ENCODE results near the gene C3orf18. TPM values are rescaled to one million over a fixed set of nuclear protein-coding genes. Genes with fewer than 3 reads are reported as not detected.

Gene C3orf18
- total and polyA plus RNA-seq, 8 donors = 4.9 to 75.0 (median 8.2) TPM; not detected in 1

GRCh38 chr3:50508821-50509220 is 58.7 kb downstream of the C3orf18 start:
- no peak overlapping the region for H3K27ac ChIP-seq
- TF ChIP-seq EP300 (IDR thresholded peaks at IDR 0.05) = no peak
- TF ChIP-seq POLR2A (IDR thresholded peaks at IDR 0.05) = no peak
- no peak for TF ChIP-seq POLR2AphosphoS5 (IDR thresholded peaks at IDR 0.05)
- no peak for TF ChIP-seq CTCF (IDR thresholded peaks at IDR 0.05)
- peaks cover 3 to 4% (median 4%) of the 10 kb centered on the region in 4 donors for H3K4me1 ChIP-seq
- intact Hi-C loops (cut with DNase I; ENCODE audit: low total_unique reads) = no loop called here
- no peaks in the 10 kb centered on the region for H3K9me3 ChIP-seq
- DNase-seq = no peak
- H3K4me3 ChIP-seq = no peak overlapping the region
- H3K27me3 ChIP-seq = peaks cover 0 to 7% (median 0%) of the 10 kb centered on the region in 3 donors
- no peaks in the 10 kb centered on the region for H3K36me3 ChIP-seq
- 67 to 100% (median 67%) methylated on average over 1 of the region's 1 CpG for WGBS, 5 donors

Other genes starting within 250 kb of the C3orf18 start
- 10 to 100 TPM; 11.1 to 96.4 (median 26.8) TPM for gene HYAL2, start 245.0 kb downstream of the C3orf18 start, total RNA-seq
- gene HYAL2, start 245.0 kb downstream of the C3orf18 start, polyA plus RNA-seq = 10 to 100 TPM; 24.7 to 47.6 (median 30.4) TPM
- gene TUSC2, start 239.5 kb downstream of the C3orf18 start, total RNA-seq = 10 to 100 TPM in 3 of 5 donors, 1 to 10 TPM in 1, not detected in 1; 2.3 to 63.4 (median 25.6) TPM
- 10 to 100 TPM; 40.3 to 48.1 (median 46.3) TPM for gene TUSC2, start 239.5 kb downstream of the C3orf18 start, polyA plus RNA-seq
- gene RASSF1, start 226.9 kb downstream of the C3orf18 start, total RNA-seq = 10 to 100 TPM; 16.5 to 33.2 (median 22.6) TPM
- gene RASSF1, start 226.9 kb downstream of the C3orf18 start, polyA plus RNA-seq = 10 to 100 TPM; 27.8 to 37.3 (median 29.6) TPM
- gene ZMYND10, start 222.0 kb downstream of the C3orf18 start, total RNA-seq = 10 to 100 TPM in 1 of 5 donors, under 1 TPM in 3, not detected in 1; 0.87 to 61.4 (median 0.91) TPM
- gene ZMYND10, start 222.0 kb downstream of the C3orf18 start, polyA plus RNA-seq = 1 to 10 TPM in 2 of 3 donors, under 1 TPM in 1; 0.87 to 3.7 (median 1.2) TPM
- 10 to 100 TPM in 3 of 5 donors, 1 to 10 TPM in 2; 4.5 to 75.0 (median 13.0) TPM for gene NPRL2, start 217.0 kb downstream of the C3orf18 start, total RNA-seq
- 10 to 100 TPM; 20.8 to 27.6 (median 27.0) TPM for gene NPRL2, start 217.0 kb downstream of the C3orf18 start, polyA plus RNA-seq
- 10 to 100 TPM in 2 of 5 donors, 1 to 10 TPM in 2, not detected in 1; 6.1 to 16.3 (median 10.3) TPM for gene CYB561D2, start 216.9 kb downstream of the C3orf18 start, total RNA-seq
- 10 to 100 TPM; 10.4 to 26.1 (median 17.4) TPM for gene CYB561D2, start 216.9 kb downstream of the C3orf18 start, polyA plus RNA-seq
- gene TMEM115, start 208.2 kb downstream of the C3orf18 start, total RNA-seq = 100 to 1,000 TPM in 1 of 5 donors, 10 to 100 TPM in 4; 25.0 to 128 (median 27.4) TPM
- 10 to 100 TPM; 14.6 to 27.7 (median 14.7) TPM for gene TMEM115, start 208.2 kb downstream of the C3orf18 start, polyA plus RNA-seq
- 10 to 100 TPM in 1 of 5 donors, 1 to 10 TPM in 4; 1.2 to 45.8 (median 1.8) TPM for gene CACNA2D2, start 64.1 kb downstream of the C3orf18 start, total RNA-seq
- gene CACNA2D2, start 64.1 kb downstream of the C3orf18 start, polyA plus RNA-seq = 1 to 10 TPM in 2 of 3 donors, under 1 TPM in 1; 0.92 to 2.7 (median 1.9) TPM
- 10 to 100 TPM in 2 of 5 donors, 1 to 10 TPM in 3; 5.8 to 14.3 (median 6.4) TPM for gene HEMK1, start 1.8 kb upstream of the C3orf18 start, total RNA-seq
- gene HEMK1, start 1.8 kb upstream of the C3orf18 start, polyA plus RNA-seq = 10 to 100 TPM; 19.8 to 24.8 (median 20.0) TPM
- gene CISH, start 44.0 kb upstream of the C3orf18 start, total RNA-seq = 1 to 10 TPM; 1.8 to 5.7 (median 3.6) TPM
- gene CISH, start 44.0 kb upstream of the C3orf18 start, polyA plus RNA-seq = 10 to 100 TPM in 1 of 3 donors, 1 to 10 TPM in 2; 6.8 to 11.5 (median 7.7) TPM
- 10 to 100 TPM; 10.3 to 50.0 (median 24.6) TPM for gene MAPKAPK3, start 49.4 kb upstream of the C3orf18 start, total RNA-seq
- gene MAPKAPK3, start 49.4 kb upstream of the C3orf18 start, polyA plus RNA-seq = 10 to 100 TPM; 21.5 to 41.3 (median 37.1) TPM
- gene DOCK3, start 107.2 kb upstream of the C3orf18 start, total RNA-seq = 1 to 10 TPM in 3 of 5 donors, under 1 TPM in 1, not detected in 1; 0.72 to 2.3 (median 1.8) TPM
- gene DOCK3, start 107.2 kb upstream of the C3orf18 start, polyA plus RNA-seq = under 1 TPM in 2 of 3 donors, not detected in 1; 0.06 to 0.73 TPM